Peyer's patch (tissue), 4 donors: ENCODE data around the gene LRRC9. TPM values are rescaled to one million over a fixed set of nuclear protein-coding genes. Genes with fewer than 3 reads are reported as not detected.

Experiments used
- DNase-seq, 3 donors: peaks; one replicate each; pipeline ENCODE4 v3.0.0-alpha.2; 2017 to 2019
- H3K27ac ChIP-seq, 4 donors: fragments of 200-600 bp; sonication (generic); one replicate each; pipeline ENCODE4 v1.5.1; 2016 to 2019
- H3K27me3 ChIP-seq, 2 donors: fragments of 200-600 bp; sonication (generic); one replicate each; pipeline ENCODE4 v1.5.1; 2019
- H3K36me3 ChIP-seq, 3 donors: fragments of 200-600 bp; sonication (generic); one replicate each; pipeline ENCODE4 v1.5.1; 2016 to 2019
- H3K4me1 ChIP-seq, 4 donors: fragments of 200-600 bp; sonication (generic); one replicate each; pipeline ENCODE4 v1.5.1; 2016 to 2019
- H3K4me3 ChIP-seq, 4 donors: fragments of 200-600 bp; sonication (generic); 1 replicate in 3 of 4; 2 replicates in 1 of 4; pipeline ENCODE4 v1.5.1; 2016 to 2019; ENCODE audit warnings: mild to moderate bottlenecking in 1 of 4
- H3K9me3 ChIP-seq, 4 donors: fragments of 200-600 bp; sonication (generic); one replicate each; pipeline ENCODE4 v1.5.1; 2016 to 2019; ENCODE audit warnings: mild to moderate bottlenecking in 1 of 4
- CTCF ChIP-seq, 6 experiments: fragments of 450-650 bp in 4 of 6; fragments of 200-600 bp in 2 of 6; sonication (generic) in 1 of 6; IDR thresholded peaks; one replicate each; pipeline ENCODE4 v1.5.1; 2017 to 2019; ENCODE audit warnings: antibody characterized with exemption in 6 of 6, mild to moderate bottlenecking in 3 of 6, moderate library complexity in 1 of 6
- POLR2A ChIP-seq, 2 donors: fragments of 450-650 bp; IDR thresholded peaks; one replicate each; pipeline ENCODE4 v1.5.1; 2017; ENCODE audit warnings: antibody characterized with exemption in 2 of 2, mild to moderate bottlenecking in 2 of 2, moderate library complexity in 2 of 2
- total RNA-seq, 4 donors: library from RNA; depleted of rRNA; stranded (reverse); fragments of >200 nt; gene quantifications; one replicate each; pipeline ENCODE4 v1.1.0, GENCODE V29; 2016

The LRRC9 gene
- total RNA-seq, 4 donors from 2014 or later = 0.27 to 13.4 (median 5.1) TPM; not detected in 1

GRCh38 chr14:59961518-59962062 lies 41.6 kb downstream of the LRRC9 start:
- Histone ChIP-seq H3K36me3 (no peaks in the 10 kb centered on the region), H3K4me1 (no peaks in the 10 kb centered on the region)
- TF ChIP-seq CTCF (IDR thresholded peaks at IDR 0.05) (no peak), POLR2A (IDR thresholded peaks at IDR 0.05) (no peak)

GRCh38 chr14:59964251-59965007 lies 44.5 kb downstream of the LRRC9 start:
- Histone ChIP-seq H3K4me1 (no peaks in the 10 kb centered on the region), H3K9me3 (no peaks in the 10 kb centered on the region), H3K27ac (no peak overlapping the region), H3K36me3 (no peaks in the 10 kb centered on the region), H3K4me3 (peak overlapping the region in 1 of 4 donors; percentile 52), H3K27me3 (no peaks in the 10 kb centered on the region)
- no peak for DNase-seq
- TF ChIP-seq CTCF (IDR thresholded peaks at IDR 0.05) (no peak), POLR2A (IDR thresholded peaks at IDR 0.05) (no peak)

More at GRCh38 chr14:59961518-59962062, 41.6 kb downstream of the LRRC9 start:
- Histone ChIP-seq H3K9me3 (no peaks in the 10 kb centered on the region), H3K27ac (no peak overlapping the region), H3K27me3 (no peaks in the 10 kb centered on the region), H3K4me3 (no peak overlapping the region)
- DNase-seq = no peak

GRCh38 chr14:59969319-59969718 lies 49.4 kb downstream of the LRRC9 start:
- Histone ChIP-seq H3K9me3 (no peaks in the 10 kb centered on the region), H3K4me1 (no peaks in the 10 kb centered on the region), H3K36me3 (no peaks in the 10 kb centered on the region), H3K27ac (no peak overlapping the region), H3K27me3 (no peaks in the 10 kb centered on the region), H3K4me3 (no peak overlapping the region)
- DNase-seq = no peak
- TF ChIP-seq CTCF (IDR thresholded peaks at IDR 0.05) (no peak), POLR2A (IDR thresholded peaks at IDR 0.05) (no peak)

GRCh38 chr14:59981564-59981963 lies 61.6 kb downstream of the LRRC9 start:
- DNase-seq = no peak
- no peaks in the 10 kb centered on the region for H3K27me3 ChIP-seq
- H3K4me3 ChIP-seq = no peak overlapping the region
- H3K4me1 ChIP-seq = no peaks in the 10 kb centered on the region
- H3K9me3 ChIP-seq = no peaks in the 10 kb centered on the region
- no peaks in the 10 kb centered on the region for H3K36me3 ChIP-seq
- no peak for TF ChIP-seq CTCF (IDR thresholded peaks at IDR 0.05)
- TF ChIP-seq POLR2A (IDR thresholded peaks at IDR 0.05) = no peak
- no peak overlapping the region for H3K27ac ChIP-seq

GRCh38 chr14:59983048-59983447 lies 63.1 kb downstream of the LRRC9 start:
- Histone ChIP-seq H3K27ac (no peak overlapping the region), H3K36me3 (no peaks in the 10 kb centered on the region), H3K4me1 (no peaks in the 10 kb centered on the region), H3K27me3 (no peaks in the 10 kb centered on the region), H3K4me3 (no peak overlapping the region), H3K9me3 (no peaks in the 10 kb centered on the region)
- TF ChIP-seq CTCF (IDR thresholded peaks at IDR 0.05) (no peak), POLR2A (IDR thresholded peaks at IDR 0.05) (no peak)
- DNase-seq = no peak
